WTC11 (cell line): ENCODE data around the gene PLEKHA6. TPM values are rescaled to one million over a fixed set of nuclear protein-coding genes. Genes with fewer than 3 reads are reported as not detected.

Experiments used
- total RNA-seq: library from RNA; stranded (reverse); gene quantifications from 3 replicates; pipeline ENCODE4 v1.2.3, GENCODE V29; 2021

The PLEKHA6 gene
- total RNA-seq, 1 experiment from 2014 or later: 11.6 TPM

Other genes with a start within 250 kb of the PLEKHA6 start
- 18.3 to 20.2 TPM (median 19.7 TPM) in 3 replicates for gene ETNK2, start 207.9 kb downstream of the PLEKHA6 start, total RNA-seq
- not detected in 3 replicates for gene REN, start 193.6 kb downstream of the PLEKHA6 start, total RNA-seq
- 0.35 to 1.2 TPM (median 0.66 TPM) in 3 replicates for gene KISS1, start 163.4 kb downstream of the PLEKHA6 start, total RNA-seq
- 6.5 to 6.7 TPM (median 6.6 TPM) in 3 replicates for gene GOLT1A, start 145.9 kb downstream of the PLEKHA6 start, total RNA-seq
- 43.7 to 47.7 TPM (median 44.6 TPM) in 3 replicates for gene PPP1R15B, start 51.9 kb upstream of the PLEKHA6 start, total RNA-seq
- gene PIK3C2B, start 134.9 kb upstream of the PLEKHA6 start, total RNA-seq: 20.8 to 27.7 TPM (median 22.6 TPM) in 3 replicates
- gene MDM4, start 156.5 kb upstream of the PLEKHA6 start, total RNA-seq: 73.5 to 76.2 TPM (median 74.1 TPM) in 3 replicates